NK-92 (cell line): ENCODE data around the gene GRPEL2.
A peak's percentile ranks its signal among the peaks of the same experiment; 100 is the strongest.

ENCODE experiments used
- DNase-seq: peaks from one replicate; lab custom pipeline; 2025; ENCODE audit not compliant: unreplicated experiment; lab: John Stamatoyannopoulos, UW

GRPEL2 gene

GRCh38 chr5:149355688-149356087 is 10.4 kb downstream of the GRPEL2 start:
- DNase-seq = no peak

- DNase-seq = no peak
Observed at GRCh38 chr5:149356391-149356790, 11.1 kb downstream of the GRPEL2 start.

- DNase-seq = peak; percentile 73
Observed at GRCh38 chr5:149357370-149358293, 12.3 kb downstream of the GRPEL2 start, which contains the start of gene PCYOX1L. Gene PCYOX1L (plus strand): TSS chr5:149358046. CDS start chr5:149358069, 23 bp downstream.

GRCh38 chr5:149358294-149358651 is 13.0 kb downstream of the GRPEL2 start:
- no peak for DNase-seq

GRCh38 chr5:149358868-149359495 is 13.7 kb downstream of the GRPEL2 start:
- DNase-seq = no peak

GRCh38 chr5:149360272-149360671 is 15.0 kb downstream of the GRPEL2 start:
- no peak for DNase-seq

- no peak for DNase-seq
Observed at GRCh38 chr5:149362541-149362940, 17.2 kb downstream of the GRPEL2 start.

GRCh38 chr5:149363358-149363757 is 18.1 kb downstream of the GRPEL2 start:
- no peak for DNase-seq

GRCh38 chr5:149363936-149364335 is 18.6 kb downstream of the GRPEL2 start:
- DNase-seq = no peak

- no peak for DNase-seq
Observed at GRCh38 chr5:149364719-149365118, 19.4 kb downstream of the GRPEL2 start.

- DNase-seq = no peak
Observed at GRCh38 chr5:149365418-149365817, 20.1 kb downstream of the GRPEL2 start.

- DNase-seq = no peak
Observed at GRCh38 chr5:149366169-149366729, 20.9 kb downstream of the GRPEL2 start.

- no peak for DNase-seq
Observed at GRCh38 chr5:149367249-149367971, 22.1 kb downstream of the GRPEL2 start.

GRCh38 chr5:149367972-149368645 is 22.8 kb downstream of the GRPEL2 start:
- DNase-seq = no peak

GRCh38 chr5:149370878-149371277 is 25.6 kb downstream of the GRPEL2 start:
- DNase-seq = no peak

- no peak for DNase-seq
Observed at GRCh38 chr5:149371296-149371962, 26.1 kb downstream of the GRPEL2 start.

GRCh38 chr5:149372076-149372795 is 26.9 kb downstream of the GRPEL2 start:
- DNase-seq = no peak

- no peak for DNase-seq
Observed at GRCh38 chr5:149372932-149373331, 27.6 kb downstream of the GRPEL2 start.

- DNase-seq = no peak
Observed at GRCh38 chr5:149374303-149374702, 29.0 kb downstream of the GRPEL2 start.

- DNase-seq = no peak
Observed at GRCh38 chr5:149374801-149375200, 29.5 kb downstream of the GRPEL2 start.
